Lower lobe of right lung (tissue), 2 donors: ENCODE measurements around the gene NUMA1. TPM values are rescaled to one million over a fixed set of nuclear protein-coding genes. Genes with fewer than 3 reads are reported as not detected.

Source experiments
- ATAC-seq, 2 donors: fragments of 200-7000 bp; cut with Tn5 transposase; one replicate each; pipeline ENCODE4 v1.9.1; 2020 to 2022; ENCODE audit warnings: mild to moderate bottlenecking in 2 of 2, moderate library complexity in 2 of 2
- DNase-seq: peaks from one replicate; pipeline ENCODE4 v3.0.0-alpha.2; 2020
- H3K27ac ChIP-seq: fragments of 200-600 bp; one replicate; pipeline ENCODE4 v1.8.0; 2022
- H3K27me3 ChIP-seq: fragments of 200-600 bp; one replicate; pipeline ENCODE4 v1.8.0; 2022; ENCODE audit warnings: low read depth
- H3K36me3 ChIP-seq: fragments of 200-600 bp; one replicate; pipeline ENCODE4 v1.8.0; 2022; ENCODE audit warnings: mild to moderate bottlenecking
- H3K4me1 ChIP-seq: fragments of 200-600 bp; one replicate; pipeline ENCODE4 v1.8.0; 2022
- H3K4me3 ChIP-seq: fragments of 200-600 bp; one replicate; pipeline ENCODE4 v1.8.0; 2022; ENCODE audit warnings: mild to moderate bottlenecking
- H3K9me3 ChIP-seq: fragments of 200-600 bp; one replicate; pipeline ENCODE4 v1.8.0; 2022
- CTCF ChIP-seq: fragments of 200-600 bp; IDR thresholded peaks from one replicate; pipeline ENCODE4 v1.8.0; 2022; ENCODE audit warnings: antibody characterized with exemption, mild to moderate bottlenecking
- intact Hi-C: fragments of 100-400 bp; cut with DNase I; formaldehyde crosslinking; loops from one replicate; pipeline ENCODE4 v1.11.0; 2022
- microRNA-seq: library from miRNA; unstranded; fragments of <30 nt; microRNA quantifications from one replicate; pipeline ENCODE4 v1.2.0, GENCODE V29; 2020; ENCODE audit warnings: borderline number of aligned reads
- total RNA-seq: library from RNA; stranded (reverse); fragmentation: NEBNext Ultra II Directional; extraction: Animal tissue kit (Norgen Biotek cat#: 25700); gene quantifications from one replicate; pipeline ENCODE4 v1.2.1, GENCODE V29; 2021
- donor health status: DM: no; HTN: yes; CAD: no; lungs with severe emphysema.

The NUMA1 gene
- total RNA-seq, 1 donor from 2014 or later: 200 TPM

DNA sequence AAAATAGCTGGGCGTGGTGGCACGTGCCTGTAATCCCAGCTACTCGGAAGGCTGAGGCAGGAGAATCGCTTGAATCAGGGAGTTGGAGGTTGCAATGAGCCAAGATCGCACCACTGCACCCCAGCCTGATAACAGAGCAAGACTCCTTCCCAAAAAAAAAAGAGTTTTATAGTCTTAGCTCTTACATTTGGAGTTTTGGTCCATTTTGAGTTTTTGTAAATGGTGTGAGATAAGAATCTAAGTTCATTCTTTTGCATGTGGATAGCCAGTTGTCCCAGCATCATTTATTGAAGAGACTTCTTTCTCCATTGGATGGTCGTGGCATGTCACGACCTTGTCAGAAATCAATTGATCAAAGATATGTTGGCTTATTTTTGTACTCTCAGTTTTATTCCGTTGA is 116.9 kb downstream of the NUMA1 start:
- DNase-seq: no peak
- H3K36me3 ChIP-seq: peaks cover 44% of the 10 kb centered on the region
- TF ChIP-seq CTCF: no peak
- H3K27me3 ChIP-seq: no peaks in the 10 kb centered on the region
- no peak overlapping the region for H3K4me3 ChIP-seq
- ATAC-seq: no peak
- intact Hi-C loops: no loop called here
- H3K4me1 ChIP-seq: no peaks in the 10 kb centered on the region
- no peaks in the 10 kb centered on the region for H3K9me3 ChIP-seq
- no peak overlapping the region for H3K27ac ChIP-seq

- DNase-seq: no peak
- Histone ChIP-seq H3K9me3 (no peaks in the 10 kb centered on the region), H3K27ac (no peak overlapping the region), H3K4me3 (no peak overlapping the region), H3K4me1 (no peaks in the 10 kb centered on the region), H3K27me3 (no peaks in the 10 kb centered on the region), H3K36me3 (peaks cover 37% of the 10 kb centered on the region)
- intact Hi-C loops: no loop called here
- no peak for TF ChIP-seq CTCF
- no peak for ATAC-seq
These were observed 117.8 kb downstream of the NUMA1 start for GRCh38 chr11:71962428-71963038.

- Histone ChIP-seq H3K4me3 (no peak overlapping the region), H3K27ac (no peak overlapping the region), H3K36me3 (peaks cover 8% of the 10 kb centered on the region), H3K4me1 (no peaks in the 10 kb centered on the region), H3K27me3 (no peaks in the 10 kb centered on the region), H3K9me3 (no peaks in the 10 kb centered on the region)
- DNase-seq (no peak), ATAC-seq (no peak)
- TF ChIP-seq CTCF: no peak
- intact Hi-C loops: no loop called here
These were observed 124.4 kb downstream of the NUMA1 start for GRCh38 chr11:71955898-71956456.

Small RNA genes lying within 50 kb of the gene (microRNA-seq; reads per million reads assigned to microRNA genes)
- gene MIR3165: not detected

Other genes with a start within 250 kb of the NUMA1 start
- gene DEFB108B, start 247.3 kb downstream of the NUMA1 start, total RNA-seq: not detected
- gene DEFB131B, start 202.1 kb downstream of the NUMA1 start, total RNA-seq: not detected
- 9.1 TPM for gene XNDC1N, start 151.9 kb downstream of the NUMA1 start, total RNA-seq
- 24.7 TPM for gene RNF121, start 151.5 kb downstream of the NUMA1 start, total RNA-seq
- 18.0 TPM for gene IL18BP, start 81.6 kb downstream of the NUMA1 start, total RNA-seq
- 14.8 TPM for gene LRRC51, start 308 bp upstream of the NUMA1 start, total RNA-seq
- gene LAMTOR1, start 22.8 kb upstream of the NUMA1 start, total RNA-seq: 96.0 TPM
- gene TOMT, start 25.4 kb upstream of the NUMA1 start, total RNA-seq: not detected
- 22.7 TPM for gene ANAPC15, start 32.2 kb upstream of the NUMA1 start, total RNA-seq
- 53.1 TPM for gene FOLR3, start 55.2 kb upstream of the NUMA1 start, total RNA-seq
- gene FOLR1, start 111.6 kb upstream of the NUMA1 start, total RNA-seq: 134 TPM
- gene FOLR2, start 136.3 kb upstream of the NUMA1 start, total RNA-seq: 28.1 TPM
- 147 TPM for gene INPPL1, start 144.2 kb upstream of the NUMA1 start, total RNA-seq
- gene PHOX2A, start 163.6 kb upstream of the NUMA1 start, total RNA-seq: not detected